Neural cell (in vitro differentiated cells): Measurements from ENCODE around the gene PFKP. TPM values are rescaled to one million over a fixed set of nuclear protein-coding genes. Genes with fewer than 3 reads are reported as not detected.

Experiments used
- H2AFZ ChIP-seq: fragments of 200-600, 300-800 bp; sonication (generic), shearing (Covaris generic); 2 replicates; pipeline ENCODE4 v1.6.0; 2014; ENCODE audit warnings: low read depth, mild to moderate bottlenecking, antibody characterized with exemption, low read length, moderate library complexity
- H3F3A ChIP-seq: fragments of 200-600 bp; shearing (Covaris generic); 2 replicates; pipeline ENCODE4 v1.6.1; 2016; ENCODE audit warnings: mild to moderate bottlenecking, moderate library complexity, mixed read lengths, antibody characterized with exemption, low read length; ENCODE audit not compliant: insufficient read depth, poor library complexity, severe bottlenecking
- H3K27ac ChIP-seq: fragments of 200-600, 300-800 bp; sonication (generic), shearing (Covaris generic); 2 replicates; pipeline ENCODE4 v1.5.1; 2014; ENCODE audit warnings: mild to moderate bottlenecking, low read length, moderate library complexity
- H3K27me3 ChIP-seq: fragments of 300-800, 200-600 bp; sonication (generic), shearing (Covaris generic); 2 replicates; pipeline ENCODE4 v1.6.0; 2014; ENCODE audit warnings: mild to moderate bottlenecking, low read depth, low read length, moderate library complexity; ENCODE audit not compliant: insufficient read depth
- H3K36me3 ChIP-seq: fragments of 300-800, 200-600 bp; sonication (generic), shearing (Covaris generic); 2 replicates; pipeline ENCODE4 v1.5.1; 2014; ENCODE audit warnings: mild to moderate bottlenecking, antibody characterized with exemption, low read length, moderate library complexity; ENCODE audit not compliant: insufficient read depth
- H3K4me2 ChIP-seq: fragments of 300-800, 200-600 bp; sonication (generic), shearing (Covaris generic); 2 replicates; pipeline ENCODE4 v1.6.0; 2014; ENCODE audit warnings: mild to moderate bottlenecking, low read length
- H3K4me3 ChIP-seq: fragments of 300-800, 200-600 bp; sonication (generic), shearing (Covaris generic); 2 replicates; pipeline ENCODE4 v1.5.1; 2014; ENCODE audit warnings: mild to moderate bottlenecking, low read length, moderate library complexity
- H3K79me2 ChIP-seq: fragments of 200-600 bp; shearing (Covaris generic); replicated peaks from 2 replicates; pipeline ENCODE4 v1.6.0; 2014; ENCODE audit warnings: mild to moderate bottlenecking, low read length, moderate library complexity; ENCODE audit not compliant: insufficient read depth
- H3K9ac ChIP-seq: fragments of 300-800, 200-600 bp; sonication (generic), shearing (Covaris generic); 2 replicates; pipeline ENCODE4 v1.6.1; 2016; ENCODE audit warnings: mild to moderate bottlenecking, low read length, mixed read lengths
- H3K9me2 ChIP-seq: fragments of 200-600 bp; shearing (Covaris generic); 2 replicates; pipeline ENCODE4 v1.6.1; 2016; ENCODE audit warnings: mild to moderate bottlenecking, low read length, mixed read lengths; ENCODE audit not compliant: insufficient read depth
- H3K9me3 ChIP-seq: fragments of 200-600, 300-800 bp; sonication (generic), shearing (Covaris generic); 2 replicates; pipeline ENCODE4 v1.6.1; 2016; ENCODE audit warnings: mild to moderate bottlenecking, mixed run types, low read length, moderate library complexity, mixed read lengths
- H4K20me1 ChIP-seq: fragments of 200-600 bp; shearing (Covaris generic); 2 replicates; pipeline ENCODE4 v1.6.1; 2016; ENCODE audit warnings: mild to moderate bottlenecking, mixed run types; ENCODE audit not compliant: insufficient read depth
- CTCF ChIP-seq: fragments of 450-650 bp; IDR thresholded peaks from 2 replicates; pipeline ENCODE4 v1.5.1; 2014; ENCODE audit warnings: antibody characterized with exemption, mild to moderate bottlenecking, moderate library complexity; ENCODE audit not compliant: poor library complexity, severe bottlenecking
- EP300 ChIP-seq: fragments of 450-650 bp; conservative IDR thresholded peaks from 2 replicates; pipeline ENCODE4 v1.6.1; 2014; ENCODE audit warnings: antibody characterized with exemption, mild to moderate bottlenecking, moderate library complexity; ENCODE audit not compliant: poor library complexity, severe bottlenecking
- EZH2 ChIP-seq: fragments of 200-600, 300-800 bp; shearing (Covaris generic), sonication (generic); IDR thresholded peaks from 2 replicates; pipeline ENCODE4 v1.6.1; 2014; ENCODE audit warnings: antibody characterized with exemption, low read length, borderline replicate concordance, mild to moderate bottlenecking; ENCODE audit not compliant: insufficient read depth, poor library complexity, severe bottlenecking
- MXI1 ChIP-seq: fragments of 450-650 bp; conservative IDR thresholded peaks from 2 replicates; pipeline ENCODE4 v1.6.1; 2014; ENCODE audit warnings: antibody characterized with exemption, mild to moderate bottlenecking; ENCODE audit not compliant: poor library complexity, severe bottlenecking
- POLR2AphosphoS5 ChIP-seq: IDR thresholded peaks from 2 replicates; pipeline ENCODE4 v1.6.1; 2012
- RAD21 ChIP-seq: fragments of 450-650 bp; conservative IDR thresholded peaks from 2 replicates; pipeline ENCODE4 v1.6.1; 2014; ENCODE audit warnings: antibody characterized with exemption, mild to moderate bottlenecking, moderate library complexity
- SMC3 ChIP-seq: fragments of 450-650 bp; conservative IDR thresholded peaks from 2 replicates; pipeline ENCODE4 v1.6.1; 2014; ENCODE audit warnings: antibody characterized with exemption, mild to moderate bottlenecking, moderate library complexity; ENCODE audit not compliant: poor library complexity
- TAF1 ChIP-seq: IDR thresholded peaks from 2 replicates; pipeline ENCODE4 v1.6.1; 2012; ENCODE audit warnings: low read depth
- polyA plus RNA-seq: library from polyadenylated mRNA; depleted of rRNA; stranded (reverse); fragments of >200 nt; gene quantifications from 2 replicates; pipeline ENCODE4 v1.2.3, GENCODE V29; 2014
- TF ChIP-seq, protein P1 (sequence below): IDR thresholded peaks from 2 replicates; pipeline ENCODE4 v1.6.1; 2012; ENCODE audit warnings: borderline replicate concordance

PFKP gene
- polyA plus RNA-seq, 1 donor from 2014 or later: 27.9 TPM

- Histone ChIP-seq H3K4me3 (no peak overlapping the region), H3K27me3 (no peaks in the 10 kb centered on the region), H3K4me2 (no peak overlapping the region), H3K9ac (no peak overlapping the region), H3K9me2 (no peaks in the 10 kb centered on the region), H4K20me1 (no peaks in the 10 kb centered on the region), H3K27ac (no peak overlapping the region), H3K79me2 (no peaks in the 10 kb centered on the region), H3K9me3 (no peaks in the 10 kb centered on the region), H3F3A (no peaks in the 10 kb centered on the region), H2AFZ (no peak overlapping the region), H3K36me3 (no peaks in the 10 kb centered on the region)
- TF ChIP-seq MXI1 (no peak), POLR2AphosphoS5 (no peak), CTCF (no peak), RAD21 (no peak), SMC3 (no peak), TAF1 (no peak), EP300 (no peak), EZH2 (no peak)
- TF ChIP-seq, protein P1, sequence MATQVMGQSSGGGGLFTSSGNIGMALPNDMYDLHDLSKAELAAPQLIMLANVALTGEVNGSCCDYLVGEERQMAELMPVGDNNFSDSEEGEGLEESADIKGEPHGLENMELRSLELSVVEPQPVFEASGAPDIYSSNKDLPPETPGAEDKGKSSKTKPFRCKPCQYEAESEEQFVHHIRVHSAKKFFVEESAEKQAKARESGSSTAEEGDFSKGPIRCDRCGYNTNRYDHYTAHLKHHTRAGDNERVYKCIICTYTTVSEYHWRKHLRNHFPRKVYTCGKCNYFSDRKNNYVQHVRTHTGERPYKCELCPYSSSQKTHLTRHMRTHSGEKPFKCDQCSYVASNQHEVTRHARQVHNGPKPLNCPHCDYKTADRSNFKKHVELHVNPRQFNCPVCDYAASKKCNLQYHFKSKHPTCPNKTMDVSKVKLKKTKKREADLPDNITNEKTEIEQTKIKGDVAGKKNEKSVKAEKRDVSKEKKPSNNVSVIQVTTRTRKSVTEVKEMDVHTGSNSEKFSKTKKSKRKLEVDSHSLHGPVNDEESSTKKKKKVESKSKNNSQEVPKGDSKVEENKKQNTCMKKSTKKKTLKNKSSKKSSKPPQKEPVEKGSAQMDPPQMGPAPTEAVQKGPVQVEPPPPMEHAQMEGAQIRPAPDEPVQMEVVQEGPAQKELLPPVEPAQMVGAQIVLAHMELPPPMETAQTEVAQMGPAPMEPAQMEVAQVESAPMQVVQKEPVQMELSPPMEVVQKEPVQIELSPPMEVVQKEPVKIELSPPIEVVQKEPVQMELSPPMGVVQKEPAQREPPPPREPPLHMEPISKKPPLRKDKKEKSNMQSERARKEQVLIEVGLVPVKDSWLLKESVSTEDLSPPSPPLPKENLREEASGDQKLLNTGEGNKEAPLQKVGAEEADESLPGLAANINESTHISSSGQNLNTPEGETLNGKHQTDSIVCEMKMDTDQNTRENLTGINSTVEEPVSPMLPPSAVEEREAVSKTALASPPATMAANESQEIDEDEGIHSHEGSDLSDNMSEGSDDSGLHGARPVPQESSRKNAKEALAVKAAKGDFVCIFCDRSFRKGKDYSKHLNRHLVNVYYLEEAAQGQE: no peak
These were observed 21.7 kb upstream of the PFKP start for GRCh38 chr10:3045471-3046209.

GRCh38 chr10:3046210-3046779 lies 21.1 kb upstream of the PFKP start:
- no peaks in the 10 kb centered on the region for H3K36me3 ChIP-seq
- H3K9me2 ChIP-seq: no peaks in the 10 kb centered on the region
- no peaks in the 10 kb centered on the region for H3K27me3 ChIP-seq
- H3K9me3 ChIP-seq: no peaks in the 10 kb centered on the region
- H2AFZ ChIP-seq: no peak overlapping the region
- H4K20me1 ChIP-seq: no peaks in the 10 kb centered on the region
- no peak overlapping the region for H3K9ac ChIP-seq
- no peak overlapping the region for H3K4me2 ChIP-seq
- H3K27ac ChIP-seq: no peak overlapping the region
- no peak overlapping the region for H3K4me3 ChIP-seq
- TF ChIP-seq RAD21: no peak
- TF ChIP-seq EZH2: no peak
- no peak for TF ChIP-seq MXI1
- TF ChIP-seq EP300: no peak
- no peak for TF ChIP-seq TAF1
- no peak for TF ChIP-seq CTCF
- TF ChIP-seq, protein P1: no peak
- no peak for TF ChIP-seq POLR2AphosphoS5
- H3K79me2 ChIP-seq: no peaks in the 10 kb centered on the region
- no peaks in the 10 kb centered on the region for H3F3A ChIP-seq
